T-helper 2 cell treated with Interferon-gamma antibody and Interleukin-4, amounts not matched to agents 100 ng/mL and 5 ng/mL, for 36 hours (primary cell): ENCODE measurements around the gene AP3B1. TPM values are rescaled to one million over a fixed set of nuclear protein-coding genes. Genes with fewer than 3 reads are reported as not detected.

ENCODE experiments used
- intact Hi-C: fragments of 100-400 bp; cut with micrococcal nuclease; formaldehyde crosslinking; loops from one replicate; pipeline ENCODE4 v1.15.1; 2023
- total RNA-seq: library from RNA; stranded (reverse); gene quantifications from 2 replicates; pipeline ENCODE4 v1.2.3, GENCODE V29; 2022

AP3B1 gene
- total RNA-seq, 1 donor from 2014 or later: 42.4 TPM

GRCh38 chr5:78293851-78294247, 649 bp downstream of the AP3B1 start:
- intact Hi-C loops: loop anchor here (1.0 to 10.0 kb wide), 5 partner anchors 66 to 943 kb away; partner anchors contain the start of genes ARSB, JMY, SCAMP1 and TBCA

- intact Hi-C loops: loop anchor here (10.0 kb wide), 1 partner anchor 693 kb away; the partner anchor contains the start of gene ARSB
Measured at GRCh38 chr5:78291687-78292086, 2.8 kb downstream of the AP3B1 start.

- intact Hi-C loops: loop anchor here (10.0 kb wide), 1 partner anchor 695 kb away; the partner anchor contains the start of gene ARSB
Measured at GRCh38 chr5:78289911-78290310, 4.6 kb downstream of the AP3B1 start.

DNA sequence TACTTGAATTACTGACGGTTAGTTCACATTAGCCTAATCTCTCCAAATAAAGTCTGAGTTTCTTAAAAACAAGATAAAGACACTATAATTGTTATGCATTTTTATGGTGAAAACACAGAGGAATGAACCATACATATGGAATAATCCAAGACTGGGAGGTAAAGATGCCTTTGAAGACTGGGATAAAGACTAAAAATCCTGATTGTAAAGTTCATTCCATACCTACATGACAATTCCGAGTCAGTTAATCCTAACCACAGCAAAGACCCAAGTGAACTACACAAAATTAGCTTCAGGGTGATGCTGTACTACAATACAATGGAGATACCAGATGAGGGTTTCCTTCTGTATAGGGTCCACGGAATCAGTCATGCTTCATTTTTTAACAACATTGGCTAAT, 6.3 kb downstream of the AP3B1 start:
- intact Hi-C loops: no loop called here

- intact Hi-C loops: no loop called here
Measured at GRCh38 chr5:78287833-78288232, 6.7 kb downstream of the AP3B1 start.

DNA sequence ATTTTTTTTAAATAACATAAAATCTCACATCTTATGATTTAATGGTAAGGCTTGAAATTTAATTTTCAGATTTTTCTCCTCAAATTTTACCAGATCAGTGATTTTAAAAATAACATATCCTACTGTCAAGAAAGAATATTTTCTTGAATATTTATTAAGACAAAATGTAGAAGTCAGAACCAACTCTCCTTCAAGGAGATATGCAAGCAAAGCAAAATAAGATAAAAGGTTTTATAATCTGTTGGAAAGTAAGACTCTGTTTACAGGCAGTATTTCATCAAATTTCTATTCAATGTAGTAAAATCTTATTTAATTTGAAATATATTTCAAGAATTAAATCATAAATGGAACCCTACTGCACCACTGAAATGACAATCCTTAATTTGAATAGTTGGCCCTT, 7.3 kb downstream of the AP3B1 start:
- intact Hi-C loops: no loop called here

- intact Hi-C loops: no loop called here
Measured at GRCh38 chr5:78286290-78286689, 8.2 kb downstream of the AP3B1 start.

GRCh38 chr5:78283802-78284201, 10.7 kb downstream of the AP3B1 start:
- intact Hi-C loops: no loop called here

GRCh38 chr5:78283105-78283504, 11.4 kb downstream of the AP3B1 start:
- intact Hi-C loops: no loop called here

- intact Hi-C loops: no loop called here
Measured at GRCh38 chr5:78280261-78280660, 14.2 kb downstream of the AP3B1 start.

GRCh38 chr5:78279194-78279593, 15.3 kb downstream of the AP3B1 start:
- intact Hi-C loops: no loop called here

DNA sequence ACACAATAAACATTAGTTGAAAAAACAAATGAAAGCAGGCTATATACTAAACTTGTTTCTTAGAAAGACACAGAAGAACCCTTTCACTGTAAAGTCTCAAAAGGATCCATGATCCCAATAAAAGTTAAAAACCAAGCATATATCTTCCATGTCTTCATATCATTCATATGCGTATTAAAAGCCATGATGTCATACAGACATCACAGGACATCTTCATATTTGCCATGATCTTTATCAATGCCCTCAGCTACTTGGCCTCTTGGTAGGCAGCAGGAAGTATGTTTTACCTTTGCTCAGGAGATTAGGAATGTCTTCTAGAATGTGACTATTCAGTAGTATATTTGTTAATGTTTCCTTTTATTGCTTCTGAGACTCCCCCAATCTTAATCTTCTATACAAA, 16.8 kb downstream of the AP3B1 start:
- intact Hi-C loops: no loop called here

- intact Hi-C loops: no loop called here
Measured at GRCh38 chr5:78275998-78276543, 18.4 kb downstream of the AP3B1 start.

GRCh38 chr5:78274540-78275197, 19.8 kb downstream of the AP3B1 start:
- intact Hi-C loops: no loop called here

- intact Hi-C loops: no loop called here
Measured at GRCh38 chr5:78273436-78273835, 21.1 kb downstream of the AP3B1 start.

DNA sequence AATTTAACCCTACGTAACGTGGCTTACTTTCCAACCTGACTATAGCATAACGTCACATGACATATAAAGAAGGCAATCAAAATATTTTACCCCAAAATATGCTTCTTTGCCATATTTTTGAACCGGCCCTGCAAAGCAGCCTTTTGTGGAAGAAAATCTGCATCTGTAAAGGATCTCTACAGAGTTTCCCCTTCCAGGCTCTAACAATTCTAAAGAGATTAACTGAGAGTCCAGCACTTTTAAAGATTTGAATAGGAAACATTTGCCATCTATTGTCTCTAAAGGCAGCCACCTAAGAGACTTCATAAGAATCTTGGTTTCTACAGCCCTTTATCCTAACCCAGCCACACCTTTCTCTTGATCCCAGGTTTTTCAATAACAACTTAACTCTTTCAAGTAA, 22.7 kb downstream of the AP3B1 start:
- intact Hi-C loops: no loop called here

GRCh38 chr5:78269088-78269703, 25.3 kb downstream of the AP3B1 start:
- intact Hi-C loops: no loop called here

- intact Hi-C loops: no loop called here
Measured at GRCh38 chr5:78268356-78268755, 26.1 kb downstream of the AP3B1 start.

- intact Hi-C loops: no loop called here
Measured at GRCh38 chr5:78265163-78265562, 29.3 kb downstream of the AP3B1 start.

DNA sequence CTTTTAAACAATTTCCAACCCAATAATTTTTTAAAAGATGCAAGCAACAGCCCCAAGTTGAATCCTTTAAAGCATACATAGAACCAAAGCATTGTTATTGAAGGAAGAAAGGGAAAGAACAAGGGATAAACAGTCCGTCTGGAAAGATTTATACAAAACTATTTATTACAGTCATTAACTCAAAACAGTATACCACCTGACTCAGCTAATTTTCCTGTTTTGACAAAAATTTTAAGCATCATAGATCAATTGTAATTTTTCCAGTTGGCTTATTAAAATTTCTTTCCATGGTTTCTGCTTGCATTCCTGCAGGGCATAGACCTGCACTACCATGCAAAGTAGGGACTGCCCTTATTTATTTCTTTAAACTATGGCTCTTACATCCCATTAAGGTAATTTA, 29.9 kb downstream of the AP3B1 start:
- intact Hi-C loops: no loop called here

DNA sequence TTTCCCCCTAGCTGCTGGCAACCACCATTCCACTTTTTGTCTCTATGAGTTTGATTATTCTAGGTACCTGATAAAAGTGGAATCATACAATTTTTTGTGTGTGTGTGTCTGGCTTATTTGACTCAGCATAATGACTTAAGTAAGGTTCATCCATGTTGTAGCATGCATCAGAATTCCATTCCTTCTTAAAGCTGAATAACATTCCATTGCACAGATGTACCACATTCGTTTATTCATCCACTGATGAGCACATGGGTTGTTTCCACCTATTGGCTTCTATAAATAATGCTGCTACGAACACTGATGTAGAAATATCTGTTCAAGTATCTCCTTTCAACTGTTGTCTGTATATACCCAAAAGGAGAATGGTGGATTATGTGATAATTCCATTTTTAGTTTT, 33.7 kb downstream of the AP3B1 start:
- intact Hi-C loops: no loop called here

- intact Hi-C loops: no loop called here
Measured at GRCh38 chr5:78253201-78253600, 41.3 kb downstream of the AP3B1 start.

DNA sequence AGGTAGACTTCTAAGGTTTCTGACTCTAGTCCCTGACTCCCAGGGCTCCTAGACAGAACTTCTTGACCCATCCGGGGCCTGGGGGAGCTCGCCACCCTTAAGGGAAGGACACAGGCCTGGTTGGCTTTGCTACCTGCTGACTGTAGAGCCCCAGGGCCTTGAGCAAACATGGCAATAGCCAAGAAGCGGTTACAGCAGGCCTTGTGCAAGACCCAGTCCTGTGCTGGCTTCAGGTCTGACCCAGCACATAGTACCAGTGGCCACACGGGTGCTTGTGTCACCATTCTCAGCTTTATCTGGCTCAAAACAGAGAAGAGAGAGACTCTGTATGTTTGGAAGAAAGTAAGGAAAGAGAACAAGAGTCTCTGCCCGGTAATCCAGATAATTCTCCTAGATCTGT, 41.8 kb downstream of the AP3B1 start:
- intact Hi-C loops: no loop called here
